Colonic mucosa (tissue), 4 donors: ENCODE data around the gene GPD1L. TPM values are rescaled to one million over a fixed set of nuclear protein-coding genes. Genes with fewer than 3 reads are reported as not detected.

Source experiments
- DNase-seq: peaks from one replicate; pipeline ENCODE4 v3.0.0-alpha.2; 2020
- H3K27ac ChIP-seq: fragments of 200-600 bp; one replicate; pipeline ENCODE4 v1.8.0; 2021
- H3K27me3 ChIP-seq: fragments of 200-600 bp; one replicate; pipeline ENCODE4 v1.8.0; 2021
- H3K36me3 ChIP-seq: fragments of 200-600 bp; one replicate; pipeline ENCODE4 v1.8.0; 2021
- H3K4me1 ChIP-seq: fragments of 200-600 bp; one replicate; pipeline ENCODE4 v1.8.0; 2021; ENCODE audit warnings: mild to moderate bottlenecking
- H3K4me3 ChIP-seq: fragments of 200-600 bp; one replicate; pipeline ENCODE4 v1.8.0; 2021
- H3K9ac ChIP-seq, 2 donors: one replicate each; pipeline ENCODE4 v1.7.0; 2013; ENCODE audit warnings: control low read depth in 2 of 2, low read depth in 2 of 2, low read length in 2 of 2
- H3K9me3 ChIP-seq: fragments of 200-600 bp; one replicate; pipeline ENCODE4 v1.8.0; 2021
- intact Hi-C: fragments of 100-400 bp; cut with DNase I; formaldehyde crosslinking; loops from one replicate; pipeline ENCODE4 v1.14.1; 2022
- total RNA-seq, 2 donors: library from RNA; stranded (reverse); fragmentation: NEBNext Ultra II Directional in 1 of 2; extraction: Animal tissue kit (Norgen Biotek cat#: 25700) in 1 of 2; gene quantifications; one replicate each; pipeline ENCODE4 v1.2.1, GENCODE V29; 2021
- TF ChIP-seq, protein P1 (sequence below): fragments of 200-600 bp; IDR thresholded peaks from one replicate; pipeline ENCODE4 v1.8.0; 2022; ENCODE audit warnings: antibody characterized with exemption, mild to moderate bottlenecking
- donor health status: healthy.
- donor health status: DM: no; HTN: no; CAD: no.
- donor health status: DM: no; HTN: no; CAD: no.

GPD1L gene
- total RNA-seq, 2 donors from 2014 or later, result 70.3 to 78.4 TPM

DNA sequence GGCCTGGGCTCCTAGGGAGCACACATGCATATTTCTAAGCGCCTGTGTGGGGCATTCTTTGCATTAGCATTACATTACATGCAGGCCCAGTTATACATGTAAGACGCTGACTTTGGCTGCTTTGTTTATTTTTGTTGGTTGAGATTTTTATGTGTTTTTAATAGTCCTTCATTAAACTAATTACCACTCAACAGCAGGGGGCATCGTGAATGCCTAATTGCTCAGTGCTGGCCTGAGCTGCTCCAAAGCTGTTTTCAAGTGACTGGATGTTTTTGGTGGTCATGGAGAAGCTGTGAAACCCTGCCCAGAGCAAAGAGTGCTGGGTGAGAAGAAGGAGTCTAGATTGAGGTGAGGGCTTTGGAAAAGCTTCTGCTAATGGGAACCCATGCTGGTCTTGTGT lies 41.5 kb downstream of the GPD1L start:
- Histone ChIP-seq H3K9ac (no peak overlapping the region), H3K27ac (no peak overlapping the region), H3K4me3 (no peak overlapping the region), H3K4me1 (no peaks in the 10 kb centered on the region), H3K36me3 (no peaks in the 10 kb centered on the region), H3K9me3 (no peaks in the 10 kb centered on the region), H3K27me3 (no peaks in the 10 kb centered on the region)
- no peak for DNase-seq
- TF ChIP-seq, protein P1, sequence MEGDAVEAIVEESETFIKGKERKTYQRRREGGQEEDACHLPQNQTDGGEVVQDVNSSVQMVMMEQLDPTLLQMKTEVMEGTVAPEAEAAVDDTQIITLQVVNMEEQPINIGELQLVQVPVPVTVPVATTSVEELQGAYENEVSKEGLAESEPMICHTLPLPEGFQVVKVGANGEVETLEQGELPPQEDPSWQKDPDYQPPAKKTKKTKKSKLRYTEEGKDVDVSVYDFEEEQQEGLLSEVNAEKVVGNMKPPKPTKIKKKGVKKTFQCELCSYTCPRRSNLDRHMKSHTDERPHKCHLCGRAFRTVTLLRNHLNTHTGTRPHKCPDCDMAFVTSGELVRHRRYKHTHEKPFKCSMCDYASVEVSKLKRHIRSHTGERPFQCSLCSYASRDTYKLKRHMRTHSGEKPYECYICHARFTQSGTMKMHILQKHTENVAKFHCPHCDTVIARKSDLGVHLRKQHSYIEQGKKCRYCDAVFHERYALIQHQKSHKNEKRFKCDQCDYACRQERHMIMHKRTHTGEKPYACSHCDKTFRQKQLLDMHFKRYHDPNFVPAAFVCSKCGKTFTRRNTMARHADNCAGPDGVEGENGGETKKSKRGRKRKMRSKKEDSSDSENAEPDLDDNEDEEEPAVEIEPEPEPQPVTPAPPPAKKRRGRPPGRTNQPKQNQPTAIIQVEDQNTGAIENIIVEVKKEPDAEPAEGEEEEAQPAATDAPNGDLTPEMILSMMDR, result no peak
- intact Hi-C loops, result no loop called here

DNA sequence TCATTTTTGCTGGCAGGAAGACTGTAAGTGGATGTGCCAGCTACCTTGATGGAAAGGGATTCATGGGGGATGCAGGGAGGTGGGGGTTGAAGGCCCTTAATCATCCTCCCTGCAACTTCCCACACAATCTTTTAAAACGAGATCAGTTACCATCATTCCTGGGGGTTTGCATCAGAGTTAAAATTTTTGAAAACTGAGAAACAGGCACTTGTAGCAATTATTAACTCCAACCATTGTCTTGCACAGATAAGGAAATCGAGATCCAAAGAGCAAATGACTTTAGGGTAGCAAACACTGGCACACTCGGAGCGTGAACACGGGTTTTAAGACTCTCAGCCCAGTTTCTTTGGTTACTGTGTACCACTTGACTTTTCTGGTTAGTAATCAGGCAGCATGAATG lies 41.9 kb downstream of the GPD1L start:
- intact Hi-C loops, result no loop called here
- H3K9ac ChIP-seq, result no peak overlapping the region
- TF ChIP-seq, protein P1, result no peak
- H3K27me3 ChIP-seq, result no peaks in the 10 kb centered on the region
- no peaks in the 10 kb centered on the region for H3K4me1 ChIP-seq
- H3K4me3 ChIP-seq, result no peak overlapping the region
- no peaks in the 10 kb centered on the region for H3K36me3 ChIP-seq
- no peaks in the 10 kb centered on the region for H3K9me3 ChIP-seq
- no peak for DNase-seq
- no peak overlapping the region for H3K27ac ChIP-seq

DNA sequence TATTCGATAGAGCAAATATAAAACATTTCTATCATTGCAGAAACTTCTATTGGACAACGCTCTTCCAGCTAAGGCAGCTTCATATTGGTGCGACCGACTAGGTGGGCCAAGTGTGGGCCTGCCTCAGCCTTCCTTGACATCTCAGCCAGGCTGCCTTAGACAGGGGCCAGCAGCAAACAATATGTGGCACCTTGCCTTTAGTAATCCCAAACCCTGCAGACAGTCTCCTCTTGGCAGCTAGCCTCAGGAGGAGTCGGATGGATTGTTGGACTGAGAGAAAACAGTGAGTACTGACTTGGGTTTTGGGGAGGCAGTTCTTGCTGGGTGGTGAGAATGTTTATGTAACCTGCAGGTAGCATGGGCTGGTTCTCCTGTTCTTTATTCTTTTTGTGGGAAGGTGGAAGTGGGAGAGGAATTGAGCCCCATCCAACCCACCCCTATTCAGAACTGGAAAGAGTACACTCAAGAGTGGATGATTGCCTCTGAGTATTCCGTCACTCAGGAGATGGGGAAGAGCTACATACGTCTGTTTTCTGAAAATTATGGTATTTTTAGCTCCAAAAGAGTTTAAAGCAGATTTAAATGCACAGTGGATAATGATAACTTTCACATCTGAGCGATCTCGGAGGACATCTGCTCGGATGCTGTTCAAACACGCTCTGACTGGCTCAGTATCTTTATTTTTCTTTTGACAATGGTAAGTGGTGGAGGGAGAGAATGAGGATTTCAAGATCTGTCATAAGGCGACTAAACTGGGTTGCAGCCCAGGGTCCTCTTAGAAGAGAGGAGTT lies 47.2 kb downstream of the GPD1L start:
- Histone ChIP-seq H3K27me3 (no peaks in the 10 kb centered on the region), H3K4me1 (no peaks in the 10 kb centered on the region), H3K9ac (no peak overlapping the region), H3K9me3 (no peaks in the 10 kb centered on the region), H3K27ac (no peak overlapping the region), H3K36me3 (no peaks in the 10 kb centered on the region), H3K4me3 (no peak overlapping the region)
- intact Hi-C loops, result no loop called here
- no peak for DNase-seq
- TF ChIP-seq, protein P1, result no peak

DNA sequence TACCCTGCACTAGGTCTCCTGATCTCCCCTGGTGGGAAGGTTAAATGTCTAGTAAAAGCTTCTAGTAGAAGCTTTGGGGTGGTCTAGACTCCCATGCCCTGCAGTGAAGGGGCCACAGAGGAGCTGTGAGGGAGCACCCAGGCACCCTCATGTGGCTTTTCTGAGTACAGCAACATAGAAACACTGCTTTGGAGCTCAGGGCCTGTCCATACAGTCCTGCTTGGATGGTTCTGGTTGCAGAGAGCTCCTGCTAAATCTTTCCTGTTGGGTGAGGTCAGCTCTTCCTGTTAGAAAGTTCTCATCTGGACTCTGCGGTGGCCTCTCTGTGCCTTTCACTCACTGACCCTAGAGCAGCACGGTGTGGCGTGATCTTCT lies 47.8 kb downstream of the GPD1L start:
- no peaks in the 10 kb centered on the region for H3K4me1 ChIP-seq
- TF ChIP-seq, protein P1, result no peak
- no peak for DNase-seq
- no peak overlapping the region for H3K27ac ChIP-seq
- no peak overlapping the region for H3K4me3 ChIP-seq
- intact Hi-C loops, result no loop called here
- H3K9ac ChIP-seq, result no peak overlapping the region
- H3K9me3 ChIP-seq, result no peaks in the 10 kb centered on the region
- no peaks in the 10 kb centered on the region for H3K36me3 ChIP-seq
- no peaks in the 10 kb centered on the region for H3K27me3 ChIP-seq

DNA sequence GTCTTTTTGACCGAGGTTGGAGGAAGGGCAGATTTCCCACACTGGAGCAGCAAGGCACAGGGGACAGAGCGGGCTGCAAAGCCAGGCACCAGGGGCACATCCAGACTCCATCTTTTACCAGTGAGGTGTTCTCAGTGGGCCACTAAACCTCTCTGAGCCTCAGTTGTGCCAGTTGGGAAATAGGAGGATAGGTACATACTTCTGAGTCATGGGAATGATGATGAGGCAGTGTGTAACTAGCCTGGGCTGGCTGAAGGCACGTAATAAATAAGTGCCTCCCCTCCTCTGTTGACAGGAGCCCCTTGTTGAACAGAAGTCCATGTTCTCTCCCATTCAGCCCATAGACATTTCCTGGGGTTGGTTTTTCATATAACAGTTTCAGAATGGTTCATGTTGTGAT lies 48.7 kb downstream of the GPD1L start:
- no peaks in the 10 kb centered on the region for H3K27me3 ChIP-seq
- no peak overlapping the region for H3K27ac ChIP-seq
- H3K4me1 ChIP-seq, result no peaks in the 10 kb centered on the region
- DNase-seq, result no peak
- H3K9me3 ChIP-seq, result no peaks in the 10 kb centered on the region
- intact Hi-C loops, result no loop called here
- H3K36me3 ChIP-seq, result no peaks in the 10 kb centered on the region
- TF ChIP-seq, protein P1, result no peak
- no peak overlapping the region for H3K4me3 ChIP-seq
- no peak overlapping the region for H3K9ac ChIP-seq
